ENCODE data around the gene CEMP1. TPM values are rescaled to one million over a fixed set of nuclear protein-coding genes. Genes with fewer than 3 reads are reported as not detected.
A peak's percentile ranks its signal among the peaks of the same experiment; 100 is the strongest.

Gene CEMP1
- total RNA-seq, 1 experiment from 2014 or later: 0.15 TPM

DNA sequence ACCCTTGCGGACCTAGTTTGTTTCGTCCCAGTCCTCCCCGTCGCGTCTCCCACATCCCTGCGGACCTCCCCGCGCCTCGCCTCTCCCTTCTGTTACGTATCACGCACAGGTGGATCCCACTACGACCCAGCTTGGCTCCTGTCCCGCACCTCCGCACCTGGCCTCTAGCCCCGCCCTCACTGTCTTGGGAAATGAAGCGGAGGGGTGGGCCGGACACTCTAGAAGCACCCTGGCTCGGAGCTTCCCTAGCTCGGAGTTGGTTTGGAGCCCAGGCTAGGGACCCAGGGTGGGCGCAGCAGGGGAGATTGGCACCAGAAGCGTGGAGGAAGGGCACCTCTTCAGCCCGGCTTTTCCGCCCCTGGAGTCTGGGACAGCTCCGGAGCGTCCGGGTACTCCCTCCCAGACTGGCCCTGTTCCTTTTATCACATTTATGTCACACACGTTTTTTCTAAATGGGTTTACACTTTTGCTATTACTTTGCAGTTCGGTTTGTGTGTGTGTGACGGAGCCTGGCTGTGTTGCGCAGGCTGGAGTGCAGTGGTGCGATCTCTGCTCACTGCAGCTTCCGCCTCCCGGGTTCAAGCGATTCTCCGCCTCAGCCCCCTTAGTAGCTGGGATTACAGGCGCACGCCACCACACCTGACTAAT is 1.4 kb upstream of the CEMP1 start:
- H3K4me3 Mint-ChIP-seq: peak overlapping the region; percentile 94
- peaks cover 8% of the 10 kb centered on the region; the same call in 1 of the 2 replicates for H3K27me3 Mint-ChIP-seq (ENCODE audit: low read depth)
- TF ChIP-seq ZNF423 (CRISPR knock-in tag; IDR thresholded peaks at IDR 0.05): peak; percentile 78
- TF ChIP-seq, protein P1, sequence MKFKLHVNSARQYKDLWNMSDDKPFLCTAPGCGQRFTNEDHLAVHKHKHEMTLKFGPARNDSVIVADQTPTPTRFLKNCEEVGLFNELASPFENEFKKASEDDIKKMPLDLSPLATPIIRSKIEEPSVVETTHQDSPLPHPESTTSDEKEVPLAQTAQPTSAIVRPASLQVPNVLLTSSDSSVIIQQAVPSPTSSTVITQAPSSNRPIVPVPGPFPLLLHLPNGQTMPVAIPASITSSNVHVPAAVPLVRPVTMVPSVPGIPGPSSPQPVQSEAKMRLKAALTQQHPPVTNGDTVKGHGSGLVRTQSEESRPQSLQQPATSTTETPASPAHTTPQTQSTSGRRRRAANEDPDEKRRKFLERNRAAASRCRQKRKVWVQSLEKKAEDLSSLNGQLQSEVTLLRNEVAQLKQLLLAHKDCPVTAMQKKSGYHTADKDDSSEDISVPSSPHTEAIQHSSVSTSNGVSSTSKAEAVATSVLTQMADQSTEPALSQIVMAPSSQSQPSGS (CRISPR knock-in tag; IDR thresholded peaks at IDR 0.05; ENCODE audit: borderline replicate concordance, low read depth): no peak
- H3K36me3 Mint-ChIP-seq: no peaks in the 10 kb centered on the region
- H3K9me3 Mint-ChIP-seq: no peaks in the 10 kb centered on the region
- ATAC-seq: peak; percentile 23
- DNase-seq (ENCODE audit: low spot score): peak; percentile 78
- POLR2A ChIA-PET: interaction anchor here (1.3 to 2.4 kb wide), 4 partner anchors 13 to 71 kb away, joined by 5 to 17 read pairs (median 6); partner anchors contain the start of genes AMDHD2 and ATP6V0C
- H3K4me1 Mint-ChIP-seq: peaks cover 8% of the 10 kb centered on the region; the same call in 1 of the 2 replicates
- CTCF ChIA-PET: interaction anchor here (0.6 to 2.0 kb wide), 9 partner anchors 8 to 529 kb away, joined by 3 to 13 read pairs (median 4); partner anchors contain the start of genes ABCA3, AMDHD2 and ECI1
- H3K27ac Mint-ChIP-seq: peak overlapping the region; percentile 98

DNA sequence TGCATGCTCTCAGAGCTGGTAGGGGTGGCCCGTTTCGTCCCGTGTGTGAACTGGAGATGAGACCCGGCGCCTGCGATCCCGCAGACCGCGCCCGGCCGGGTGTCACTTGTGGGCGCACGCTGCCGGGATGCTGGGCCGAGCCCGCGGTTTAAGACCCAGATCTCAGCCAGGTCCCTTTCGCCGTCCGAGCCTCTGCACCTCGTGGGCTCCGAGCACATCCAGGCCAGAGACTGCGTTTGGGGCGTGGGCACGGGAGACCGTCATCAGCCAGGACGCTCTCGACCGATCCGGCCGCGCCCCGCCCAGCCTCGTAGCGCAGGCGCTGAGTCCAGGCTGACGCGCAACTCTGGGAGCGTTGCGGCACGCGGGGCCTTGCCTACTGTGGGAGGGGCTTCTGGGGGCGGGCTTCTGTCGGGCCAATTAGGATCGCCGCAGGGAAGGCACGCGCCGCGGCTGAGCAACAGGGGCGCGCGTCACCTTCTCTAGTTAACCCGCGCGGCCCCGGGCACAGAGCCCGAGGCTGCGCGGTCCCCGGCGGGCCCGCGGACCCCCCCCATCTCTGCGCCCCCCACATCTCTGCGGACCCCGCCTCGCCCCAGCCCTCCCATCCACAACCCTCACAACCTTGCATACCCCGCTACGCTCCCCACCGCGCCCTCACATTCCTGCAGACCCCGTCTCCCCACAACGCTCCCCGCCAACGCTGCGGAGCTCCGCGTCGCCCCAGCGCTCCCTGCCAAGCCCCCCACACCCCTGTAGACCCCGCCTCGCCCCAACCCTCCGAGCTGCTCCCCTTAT is 687 bp upstream of the CEMP1 start:
- H3K9me3 Mint-ChIP-seq: no peaks in the 10 kb centered on the region
- H3K4me1 Mint-ChIP-seq: 0 out of 2 replicates have a peak, but pooled peaks cover 5% of the 10 kb centered on the region
- H3K36me3 Mint-ChIP-seq: no peaks in the 10 kb centered on the region
- H3K27ac Mint-ChIP-seq: peak overlapping the region; percentile 98
- DNase-seq (ENCODE audit: low spot score): peak; percentile 98
- ATAC-seq: peak; percentile 88
- peak overlapping the region; percentile 94 for H3K4me3 Mint-ChIP-seq
- ChIA-PET CTCF (interaction anchor here (0.5 to 2.0 kb wide), 15 partner anchors 8 to 528 kb away, joined by 3 to 13 read pairs (median 4); partner anchors contain the start of genes ABCA3, AMDHD2, ECI1 and NTN3), POLR2A (interaction anchor here (0.9 to 2.4 kb wide), 6 partner anchors 12 to 72 kb away, joined by 3 to 17 read pairs (median 6); partner anchors contain the start of genes AMDHD2 and ATP6V0C)
- H3K27me3 Mint-ChIP-seq (ENCODE audit: low read depth): peaks cover 8% of the 10 kb centered on the region; the same call in 1 of the 2 replicates
- peak; percentile 64; the same call in 1 of the 2 replicates for TF ChIP-seq SMAD3 (CRISPR knock-in tag; IDR thresholded peaks at IDR 0.05; ENCODE audit: borderline replicate concordance)
- TF ChIP-seq, protein P2, sequence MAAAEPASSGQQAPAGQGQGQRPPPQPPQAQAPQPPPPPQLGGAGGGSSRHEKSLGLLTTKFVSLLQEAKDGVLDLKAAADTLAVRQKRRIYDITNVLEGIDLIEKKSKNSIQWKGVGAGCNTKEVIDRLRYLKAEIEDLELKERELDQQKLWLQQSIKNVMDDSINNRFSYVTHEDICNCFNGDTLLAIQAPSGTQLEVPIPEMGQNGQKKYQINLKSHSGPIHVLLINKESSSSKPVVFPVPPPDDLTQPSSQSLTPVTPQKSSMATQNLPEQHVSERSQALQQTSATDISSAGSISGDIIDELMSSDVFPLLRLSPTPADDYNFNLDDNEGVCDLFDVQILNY (CRISPR knock-in tag; IDR thresholded peaks at IDR 0.05): peak; percentile 91; the same call in 1 of the 2 replicates
- TF ChIP-seq ZBTB21 (CRISPR knock-in tag; IDR thresholded peaks at IDR 0.05; ENCODE audit: borderline replicate concordance): no peak; the same call in none of the 2 replicates
- TF ChIP-seq GTF2I (CRISPR knock-in tag; conservative IDR thresholded peaks at IDR 0.05): no peak
- 0 out of 2 replicates have a peak, but pooled peaks have one; percentile 55 for TF ChIP-seq MYBL2 (CRISPR knock-in tag; IDR thresholded peaks at IDR 0.05)
- TF ChIP-seq ETV6 (CRISPR knock-in tag; IDR thresholded peaks at IDR 0.05): peak; percentile 93
- TF ChIP-seq, protein P3, sequence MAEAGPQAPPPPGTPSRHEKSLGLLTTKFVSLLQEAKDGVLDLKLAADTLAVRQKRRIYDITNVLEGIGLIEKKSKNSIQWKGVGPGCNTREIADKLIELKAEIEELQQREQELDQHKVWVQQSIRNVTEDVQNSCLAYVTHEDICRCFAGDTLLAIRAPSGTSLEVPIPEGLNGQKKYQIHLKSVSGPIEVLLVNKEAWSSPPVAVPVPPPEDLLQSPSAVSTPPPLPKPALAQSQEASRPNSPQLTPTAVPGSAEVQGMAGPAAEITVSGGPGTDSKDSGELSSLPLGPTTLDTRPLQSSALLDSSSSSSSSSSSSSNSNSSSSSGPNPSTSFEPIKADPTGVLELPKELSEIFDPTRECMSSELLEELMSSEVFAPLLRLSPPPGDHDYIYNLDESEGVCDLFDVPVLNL (CRISPR knock-in tag; IDR thresholded peaks at IDR 0.05; ENCODE audit: borderline replicate concordance, low read depth): 0 out of 2 replicates have a peak, but pooled peaks have one; percentile 22
- peak; percentile 81; the same call in 1 of the 2 replicates for TF ChIP-seq ESRRA (CRISPR knock-in tag; IDR thresholded peaks at IDR 0.05; ENCODE audit: borderline replicate concordance)
- TF ChIP-seq, protein P4, sequence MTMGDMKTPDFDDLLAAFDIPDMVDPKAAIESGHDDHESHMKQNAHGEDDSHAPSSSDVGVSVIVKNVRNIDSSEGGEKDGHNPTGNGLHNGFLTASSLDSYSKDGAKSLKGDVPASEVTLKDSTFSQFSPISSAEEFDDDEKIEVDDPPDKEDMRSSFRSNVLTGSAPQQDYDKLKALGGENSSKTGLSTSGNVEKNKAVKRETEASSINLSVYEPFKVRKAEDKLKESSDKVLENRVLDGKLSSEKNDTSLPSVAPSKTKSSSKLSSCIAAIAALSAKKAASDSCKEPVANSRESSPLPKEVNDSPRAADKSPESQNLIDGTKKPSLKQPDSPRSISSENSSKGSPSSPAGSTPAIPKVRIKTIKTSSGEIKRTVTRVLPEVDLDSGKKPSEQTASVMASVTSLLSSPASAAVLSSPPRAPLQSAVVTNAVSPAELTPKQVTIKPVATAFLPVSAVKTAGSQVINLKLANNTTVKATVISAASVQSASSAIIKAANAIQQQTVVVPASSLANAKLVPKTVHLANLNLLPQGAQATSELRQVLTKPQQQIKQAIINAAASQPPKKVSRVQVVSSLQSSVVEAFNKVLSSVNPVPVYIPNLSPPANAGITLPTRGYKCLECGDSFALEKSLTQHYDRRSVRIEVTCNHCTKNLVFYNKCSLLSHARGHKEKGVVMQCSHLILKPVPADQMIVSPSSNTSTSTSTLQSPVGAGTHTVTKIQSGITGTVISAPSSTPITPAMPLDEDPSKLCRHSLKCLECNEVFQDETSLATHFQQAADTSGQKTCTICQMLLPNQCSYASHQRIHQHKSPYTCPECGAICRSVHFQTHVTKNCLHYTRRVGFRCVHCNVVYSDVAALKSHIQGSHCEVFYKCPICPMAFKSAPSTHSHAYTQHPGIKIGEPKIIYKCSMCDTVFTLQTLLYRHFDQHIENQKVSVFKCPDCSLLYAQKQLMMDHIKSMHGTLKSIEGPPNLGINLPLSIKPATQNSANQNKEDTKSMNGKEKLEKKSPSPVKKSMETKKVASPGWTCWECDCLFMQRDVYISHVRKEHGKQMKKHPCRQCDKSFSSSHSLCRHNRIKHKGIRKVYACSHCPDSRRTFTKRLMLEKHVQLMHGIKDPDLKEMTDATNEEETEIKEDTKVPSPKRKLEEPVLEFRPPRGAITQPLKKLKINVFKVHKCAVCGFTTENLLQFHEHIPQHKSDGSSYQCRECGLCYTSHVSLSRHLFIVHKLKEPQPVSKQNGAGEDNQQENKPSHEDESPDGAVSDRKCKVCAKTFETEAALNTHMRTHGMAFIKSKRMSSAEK (CRISPR knock-in tag; IDR thresholded peaks at IDR 0.05; ENCODE audit: borderline replicate concordance): no peak
- TF ChIP-seq SP1 (CRISPR knock-in tag; conservative IDR thresholded peaks at IDR 0.05): peak; percentile 92
- TF ChIP-seq CBFB (CRISPR knock-in tag; IDR thresholded peaks at IDR 0.05; ENCODE audit: low read depth): peak; percentile 79; the same call in 1 of the 2 replicates
- TF ChIP-seq RELA (CRISPR knock-in tag; IDR thresholded peaks at IDR 0.05; ENCODE audit: borderline replicate concordance): peak; percentile 84; the same call in 1 of the 2 replicates
- TF ChIP-seq FOXJ3 (CRISPR knock-in tag; IDR thresholded peaks at IDR 0.05; ENCODE audit: borderline replicate concordance): no peak
- peak; percentile 81; the same call in 1 of the 2 replicates for TF ChIP-seq CREM (CRISPR knock-in tag; IDR thresholded peaks at IDR 0.05)
- peak; percentile 64; the same call in 1 of the 2 replicates for TF ChIP-seq PRRX2 (CRISPR knock-in tag; IDR thresholded peaks at IDR 0.05)
- TF ChIP-seq TEAD4 (CRISPR knock-in tag; IDR thresholded peaks at IDR 0.05): no peak
- TF ChIP-seq ZNF317 (CRISPR knock-in tag; IDR thresholded peaks at IDR 0.05; ENCODE audit: borderline replicate concordance, low read depth): no peak
- TF ChIP-seq TEAD1 (CRISPR knock-in tag; IDR thresholded peaks at IDR 0.05): peak; percentile 90
- TF ChIP-seq TCF7 (CRISPR knock-in tag; IDR thresholded peaks at IDR 0.05; ENCODE audit: low read depth): no peak
- TF ChIP-seq EMX1 (CRISPR knock-in tag; IDR thresholded peaks at IDR 0.05): no peak
- peak; percentile 95; the same call in 1 of the 2 replicates for TF ChIP-seq KAT7 (CRISPR knock-in tag; IDR thresholded peaks at IDR 0.05; ENCODE audit: borderline replicate concordance)
- peak; percentile 69; the same call in 1 of the 2 replicates for TF ChIP-seq ELF4 (CRISPR knock-in tag; IDR thresholded peaks at IDR 0.05; ENCODE audit: low read depth)
